LNCAP (cell line): ENCODE data around the gene PPP1R14D.

Experiments used
- TF ChIP-seq, protein P1 (sequence below): fragments of 450-650 bp; IDR thresholded peaks from 2 replicates; pipeline ENCODE4 v1.5.1; 2017; ENCODE audit warnings: mild to moderate bottlenecking

PPP1R14D gene

GRCh38 chr15:40825661-40826422 is 2.7 kb downstream of the PPP1R14D start:
- TF ChIP-seq, protein P1, sequence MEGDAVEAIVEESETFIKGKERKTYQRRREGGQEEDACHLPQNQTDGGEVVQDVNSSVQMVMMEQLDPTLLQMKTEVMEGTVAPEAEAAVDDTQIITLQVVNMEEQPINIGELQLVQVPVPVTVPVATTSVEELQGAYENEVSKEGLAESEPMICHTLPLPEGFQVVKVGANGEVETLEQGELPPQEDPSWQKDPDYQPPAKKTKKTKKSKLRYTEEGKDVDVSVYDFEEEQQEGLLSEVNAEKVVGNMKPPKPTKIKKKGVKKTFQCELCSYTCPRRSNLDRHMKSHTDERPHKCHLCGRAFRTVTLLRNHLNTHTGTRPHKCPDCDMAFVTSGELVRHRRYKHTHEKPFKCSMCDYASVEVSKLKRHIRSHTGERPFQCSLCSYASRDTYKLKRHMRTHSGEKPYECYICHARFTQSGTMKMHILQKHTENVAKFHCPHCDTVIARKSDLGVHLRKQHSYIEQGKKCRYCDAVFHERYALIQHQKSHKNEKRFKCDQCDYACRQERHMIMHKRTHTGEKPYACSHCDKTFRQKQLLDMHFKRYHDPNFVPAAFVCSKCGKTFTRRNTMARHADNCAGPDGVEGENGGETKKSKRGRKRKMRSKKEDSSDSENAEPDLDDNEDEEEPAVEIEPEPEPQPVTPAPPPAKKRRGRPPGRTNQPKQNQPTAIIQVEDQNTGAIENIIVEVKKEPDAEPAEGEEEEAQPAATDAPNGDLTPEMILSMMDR, result no peak

- TF ChIP-seq, protein P1, result no peak
Observed at GRCh38 chr15:40823572-40824343, 4.8 kb downstream of the PPP1R14D start.

GRCh38 chr15:40821195-40821594 is 7.3 kb downstream of the PPP1R14D start:
- TF ChIP-seq, protein P1, result no peak

GRCh38 chr15:40819048-40819447 is 9.5 kb downstream of the PPP1R14D start:
- TF ChIP-seq, protein P1, result no peak

- TF ChIP-seq, protein P1, result no peak
Observed at GRCh38 chr15:40815042-40815698, 13.3 kb downstream of the PPP1R14D start.

- TF ChIP-seq, protein P1, result no peak
Observed at GRCh38 chr15:40812721-40813425, 15.6 kb downstream of the PPP1R14D start.

DNA sequence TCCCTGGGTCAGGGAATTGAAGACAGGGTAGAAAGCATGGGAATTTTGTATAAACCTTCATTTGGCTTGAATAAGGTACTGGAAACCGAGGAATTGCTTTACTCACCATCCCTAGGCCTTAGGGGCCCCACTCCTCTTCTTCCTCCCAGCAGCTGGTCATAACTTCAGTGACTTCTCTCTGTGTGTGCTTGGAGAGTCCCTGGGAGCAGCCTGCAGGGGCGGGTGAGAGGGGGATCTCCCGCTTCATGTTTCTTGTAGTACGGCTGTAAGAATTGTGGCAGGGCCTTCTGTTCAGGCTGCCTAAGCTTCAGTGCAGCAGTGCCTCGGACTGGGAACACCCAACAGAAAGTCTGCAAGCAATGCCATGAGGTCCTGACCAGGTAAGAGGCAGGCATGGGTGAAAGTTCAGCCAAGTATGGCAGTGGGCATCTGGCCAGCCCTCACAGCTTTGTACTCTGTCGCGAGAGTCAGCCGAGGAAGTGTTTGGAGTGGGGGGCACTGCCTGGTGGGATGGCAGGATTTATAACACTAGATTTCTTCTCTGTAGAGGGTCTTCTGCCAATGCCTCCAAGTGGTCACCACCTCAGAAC is 19.6 kb downstream of the PPP1R14D start:
- TF ChIP-seq, protein P1, result no peak
